Mesendoderm (in vitro differentiated cells): Measurements from ENCODE around the gene HMGN1. TPM values are rescaled to one million over a fixed set of nuclear protein-coding genes. Genes with fewer than 3 reads are reported as not detected.

Experiments
- DNase-seq: peaks from one replicate; pipeline ENCODE4 v3.0.0; 2013
- H2AK5ac ChIP-seq: 2 replicates; pipeline ENCODE4 v1.6.1; 2013; ENCODE audit warnings: low read length, inconsistent platforms
- H2BK120ac ChIP-seq: 2 replicates; pipeline ENCODE4 v1.6.1; 2013; ENCODE audit warnings: low read depth, mild to moderate bottlenecking, low read length, moderate library complexity, mixed read lengths
- H2BK15ac ChIP-seq: replicated peaks from 2 replicates; pipeline ENCODE4 v1.6.1; 2013; ENCODE audit warnings: low read depth, mild to moderate bottlenecking, moderate library complexity
- H2BK5ac ChIP-seq: 2 replicates; pipeline ENCODE4 v1.6.1; 2013; ENCODE audit warnings: low read length, inconsistent platforms
- H3K18ac ChIP-seq: 2 replicates; pipeline ENCODE4 v1.6.1; 2013; ENCODE audit warnings: mild to moderate bottlenecking, low read length, mixed read lengths
- H3K23ac ChIP-seq: one replicate; pipeline ENCODE4 v1.6.1; 2013; ENCODE audit warnings: low read length
- H3K27ac ChIP-seq: 2 replicates; pipeline ENCODE4 v1.5.1; 2013; ENCODE audit warnings: low read depth, mild to moderate bottlenecking, inconsistent platforms, low read length, moderate library complexity
- H3K27me3 ChIP-seq: 2 replicates; pipeline ENCODE4 v1.6.1; 2013; ENCODE audit warnings: low read length, control low read depth, mild to moderate bottlenecking, inconsistent platforms; ENCODE audit not compliant: insufficient read depth, poor library complexity
- H3K36me3 ChIP-seq: 2 replicates; pipeline ENCODE4 v1.6.1; 2013; ENCODE audit warnings: low read length, inconsistent platforms; ENCODE audit not compliant: control insufficient read depth, insufficient read depth
- H3K4ac ChIP-seq: one replicate; pipeline ENCODE4 v1.6.1; 2013; ENCODE audit warnings: low read depth, mild to moderate bottlenecking, low read length, moderate library complexity
- H3K4me1 ChIP-seq: 2 replicates; pipeline ENCODE4 v1.6.1; 2013; ENCODE audit warnings: low read depth, low read length, inconsistent platforms; ENCODE audit not compliant: control insufficient read depth
- H3K4me2 ChIP-seq: 2 replicates; pipeline ENCODE4 v1.6.1; 2013; ENCODE audit warnings: low read length
- H3K4me3 ChIP-seq: 2 replicates; pipeline ENCODE4 v1.5.1; 2013; ENCODE audit warnings: mild to moderate bottlenecking, low read length
- H3K56ac ChIP-seq: one replicate; pipeline ENCODE4 v1.6.1; 2013; ENCODE audit warnings: low read length
- H3K79me1 ChIP-seq: 2 replicates; pipeline ENCODE4 v1.6.1; 2013; ENCODE audit warnings: low read length, inconsistent platforms
- H3K79me2 ChIP-seq: 2 replicates; pipeline ENCODE4 v1.6.1; 2013; ENCODE audit warnings: mild to moderate bottlenecking, low read length; ENCODE audit not compliant: control insufficient read depth, insufficient read depth
- H3K9ac ChIP-seq: 2 replicates; pipeline ENCODE4 v1.6.1; 2013; ENCODE audit warnings: low read length, inconsistent platforms
- H4K5ac ChIP-seq: one replicate; pipeline ENCODE4 v1.6.1; 2013; ENCODE audit warnings: low read length
- H4K8ac ChIP-seq: one replicate; pipeline ENCODE4 v1.6.1; 2013; ENCODE audit warnings: low read depth, mild to moderate bottlenecking, control low read depth, low read length, moderate library complexity
- WGBS: extraction: QIAGEN DNeasy Blood & Tissue Kit; methylation state at CpG from one replicate; pipeline ENCODE4 v1.1.7; 2013; ENCODE audit warnings: low lambda C conversion rate, missing lambda C conversion rate; ENCODE audit not compliant: insufficient coverage; ENCODE audit errors: extremely low coverage; 5-methylcytosine and 5-hydroxymethylcytosine counted together
- small RNA-seq: library from polyadenylated mRNA; stranded (forward); fragments of <200 nt; extraction: miRNeasy Mini kit (QIAGEN cat#:217004); gene quantifications from one replicate; pipeline ENCODE3, GENCODE V24; 2013; ENCODE audit not compliant: insufficient read depth

HMGN1 gene

GRCh38 chr21:39296891-39297290, 52.0 kb downstream of the HMGN1 start:
- Histone ChIP-seq H3K79me1 (peaks cover 10% of the 10 kb centered on the region), H2BK120ac (no peak overlapping the region), H4K8ac (no peak overlapping the region), H3K23ac (no peak overlapping the region), H3K9ac (no peak overlapping the region), H2AK5ac (no peak overlapping the region), H3K4me2 (no peak overlapping the region), H3K79me2 (peaks cover 9% of the 10 kb centered on the region), H3K4me3 (no peak overlapping the region), H4K5ac (no peak overlapping the region), H3K56ac (no peak overlapping the region), H3K36me3 (peaks cover 6% of the 10 kb centered on the region), H2BK15ac (no peak overlapping the region), H3K27ac (no peak overlapping the region), H3K4me1 (no peaks in the 10 kb centered on the region), H2BK5ac (no peak overlapping the region), H3K18ac (no peak overlapping the region), H3K27me3 (no peaks in the 10 kb centered on the region), H3K4ac (no peak overlapping the region)
- no CpG with 5 or more reads among the region's 2 CpGs for WGBS
- DNase-seq, result no peak

Small RNA genes within 50 kb of the gene (small RNA-seq; reads per million reads assigned to genes)
- not detected for gene RF00019
